Adrenal gland (tissue), 5 donors: ENCODE measurements around the gene EYS.

Experiments used
- CTCF ChIP-seq, 6 experiments: fragments of 450-650 bp in 4 of 6; fragments of 200-600 bp in 2 of 6; sonication (generic) in 1 of 6; IDR thresholded peaks; 1 replicate in 5 of 6; 2 replicates in 1 of 6; pipeline versions ENCODE4 v1.5.1 to v1.8.0; 2016 to 2021; ENCODE audit warnings: antibody characterized with exemption in 6 of 6, mild to moderate bottlenecking in 2 of 6, moderate library complexity in 1 of 6
- POLR2A ChIP-seq, 2 donors: fragments of 450-650 bp; IDR thresholded peaks; one replicate each; pipeline ENCODE4 v1.6.1; 2017; ENCODE audit warnings: antibody characterized with exemption in 2 of 2, mild to moderate bottlenecking in 2 of 2, moderate library complexity in 1 of 2
- donor health status: DM: no; HTN: no; CAD: no.

- TF ChIP-seq POLR2A (IDR thresholded peaks at IDR 0.05) (no peak), CTCF (IDR thresholded peaks at IDR 0.05) (no peak)
Measured at GRCh38 chr6:65708162-65708561, 1.1 kb upstream of the EYS start.
